ENCODE results near the gene SCG2.
"Not testable (repeated sequence)": the region's sequence is repeated elsewhere in the genome, so short reads cannot be mapped to it uniquely, and the experiment has no call there.

Gene SCG2

DNA sequence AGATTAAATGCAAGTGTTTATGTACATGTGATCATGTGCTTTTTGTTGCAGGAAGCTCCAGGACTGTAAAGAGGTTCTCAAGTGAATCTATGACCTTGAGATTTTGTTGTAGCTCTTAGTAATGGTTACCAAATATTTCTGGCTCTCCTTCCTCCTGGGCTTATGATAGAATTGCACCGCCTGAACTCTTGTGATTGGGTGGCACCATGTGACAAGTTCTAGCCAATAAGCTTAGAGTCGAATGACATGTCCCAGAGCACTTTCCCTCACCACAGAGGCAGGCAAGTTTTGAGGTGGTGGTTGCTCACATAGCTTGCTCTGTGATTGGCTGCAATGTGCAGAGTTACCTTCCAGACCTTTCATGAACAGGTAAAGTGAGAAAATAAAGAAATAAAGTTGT lies 8.9 kb upstream of the SCG2 start:
- DNase-seq (ENCODE audit: low spot score), result no peak

DNA sequence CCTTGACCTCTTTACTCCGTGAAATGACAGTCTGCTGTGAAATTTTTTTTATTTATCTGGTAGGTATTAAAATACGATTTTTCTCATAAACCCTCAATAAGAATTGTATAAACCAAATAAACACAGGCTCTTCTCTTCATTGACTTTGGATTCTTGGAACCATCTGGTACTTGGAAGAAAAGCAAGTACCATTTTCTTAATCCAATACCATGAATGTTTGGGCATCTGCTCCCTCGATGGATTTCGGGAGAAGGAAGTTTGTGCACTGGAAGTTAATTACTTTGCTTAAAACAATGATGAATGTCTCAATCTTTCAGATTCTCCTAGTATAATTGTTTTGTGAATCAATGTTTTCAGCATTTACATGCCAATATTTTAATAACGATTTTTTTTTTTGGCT lies 5.3 kb upstream of the SCG2 start:
- no peak for DNase-seq (ENCODE audit: low spot score)

DNA sequence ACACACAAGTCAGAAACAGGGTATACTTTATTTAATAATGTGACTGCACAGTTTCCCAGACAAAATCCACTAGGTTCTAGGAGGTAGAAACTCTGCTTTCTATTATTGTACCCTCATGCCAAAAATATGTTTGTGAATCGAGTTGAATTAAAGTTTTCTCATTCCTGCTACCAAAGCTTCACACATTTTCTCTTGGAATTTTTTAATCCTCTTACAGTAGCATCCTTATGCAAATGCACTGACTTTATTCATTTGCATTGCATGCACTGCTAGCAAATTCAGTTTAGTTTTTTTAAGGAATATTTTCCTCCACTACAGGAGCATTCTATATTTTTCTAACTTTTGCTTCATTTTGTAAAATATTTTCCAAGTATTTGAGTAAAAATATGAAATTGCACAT lies 4.8 kb upstream of the SCG2 start:
- DNase-seq (ENCODE audit: low spot score), result no peak

DNA sequence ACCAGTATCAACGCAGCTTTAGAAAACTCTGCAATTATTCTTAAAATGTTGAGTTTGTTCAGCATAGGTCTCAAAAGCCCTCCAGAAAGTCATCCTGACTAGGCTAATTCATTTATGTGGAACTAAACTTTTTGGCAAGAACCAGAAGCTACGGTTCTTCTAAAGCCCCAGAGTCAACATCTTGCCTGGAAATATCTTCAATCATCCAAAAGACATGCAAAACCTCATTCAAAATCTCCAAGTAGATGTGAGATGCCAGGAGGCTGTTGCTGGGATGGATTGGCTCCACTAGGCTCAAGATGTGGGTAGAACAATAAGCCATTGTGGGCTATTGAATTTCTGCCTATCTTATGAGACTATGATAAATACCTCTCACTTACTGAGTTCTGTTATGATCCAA lies 2.1 kb upstream of the SCG2 start:
- DNase-seq (ENCODE audit: low spot score), result no peak

DNA sequence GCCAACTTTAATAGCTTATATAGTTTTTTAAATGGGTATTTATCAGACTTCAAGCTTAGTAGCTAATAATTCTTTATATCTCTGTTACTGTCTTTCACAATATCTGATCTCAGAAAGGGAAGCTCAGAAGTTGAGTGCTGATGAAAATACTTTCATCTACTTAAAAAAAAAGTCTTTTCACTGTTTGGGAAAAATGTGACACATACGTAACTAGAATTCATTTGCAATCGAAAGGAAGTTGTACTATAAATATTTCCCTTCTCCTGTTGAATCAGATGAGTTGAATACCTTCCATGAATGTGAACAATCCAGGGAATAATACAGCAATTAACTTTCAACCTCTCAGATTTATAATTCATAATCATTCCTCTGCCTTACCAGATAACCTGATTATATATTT lies 811 bp upstream of the SCG2 start:
- no peak for DNase-seq (ENCODE audit: low spot score)

DNA sequence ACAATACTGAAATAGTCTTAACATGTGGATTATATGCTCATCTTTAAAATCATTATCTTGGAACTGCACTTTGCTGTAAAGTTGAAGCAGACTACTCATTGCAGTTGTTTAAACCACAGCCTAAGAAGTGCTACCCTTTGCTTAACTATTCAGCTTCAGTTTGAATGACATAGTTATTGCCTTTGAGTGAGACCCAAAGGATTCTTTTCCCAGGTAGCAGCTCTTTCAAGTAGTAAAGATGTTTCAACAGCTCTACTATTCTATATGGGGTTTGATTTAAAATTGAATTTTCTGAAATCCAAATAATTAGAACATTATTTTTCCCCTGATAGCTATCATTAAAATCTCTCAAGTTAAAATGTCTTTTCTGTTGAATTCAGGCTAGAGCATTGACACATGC lies 1.1 kb downstream of the SCG2 start:
- no peak for DNase-seq (ENCODE audit: low spot score)

DNA sequence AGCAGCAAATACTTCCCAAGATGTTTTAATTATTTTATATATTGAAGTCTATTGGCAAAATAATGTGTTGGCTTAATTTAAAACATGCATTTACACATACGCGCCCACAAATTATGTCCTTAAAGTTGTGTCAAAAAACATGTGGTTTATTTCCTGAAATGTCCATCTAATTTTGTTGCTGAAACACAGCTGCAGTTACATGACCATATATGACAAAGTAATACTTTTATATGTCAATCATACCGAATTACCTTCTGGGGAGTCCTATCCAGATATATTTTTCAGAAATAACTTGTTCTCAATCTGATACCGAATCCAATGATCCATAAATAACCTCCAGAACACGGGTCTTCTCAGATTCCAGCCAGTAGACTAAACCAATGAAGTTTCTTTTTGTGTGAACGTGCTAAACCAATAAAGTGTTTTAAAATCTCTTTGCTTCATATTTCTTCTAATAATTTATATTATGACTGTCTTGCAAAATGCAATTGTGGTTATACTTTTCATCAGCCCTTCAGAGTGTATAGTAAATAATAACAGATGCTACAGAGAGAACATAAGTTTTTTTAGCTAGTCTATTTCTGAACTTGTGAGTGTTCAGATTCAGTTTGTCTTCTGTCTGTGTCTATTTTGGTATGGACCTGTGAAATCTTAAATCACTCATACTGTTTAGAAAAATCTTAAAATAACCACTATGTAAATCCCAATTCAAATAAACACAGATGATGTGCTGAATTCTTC lies 2.4 kb downstream of the SCG2 start:
- no peak for DNase-seq (ENCODE audit: low spot score)

DNA sequence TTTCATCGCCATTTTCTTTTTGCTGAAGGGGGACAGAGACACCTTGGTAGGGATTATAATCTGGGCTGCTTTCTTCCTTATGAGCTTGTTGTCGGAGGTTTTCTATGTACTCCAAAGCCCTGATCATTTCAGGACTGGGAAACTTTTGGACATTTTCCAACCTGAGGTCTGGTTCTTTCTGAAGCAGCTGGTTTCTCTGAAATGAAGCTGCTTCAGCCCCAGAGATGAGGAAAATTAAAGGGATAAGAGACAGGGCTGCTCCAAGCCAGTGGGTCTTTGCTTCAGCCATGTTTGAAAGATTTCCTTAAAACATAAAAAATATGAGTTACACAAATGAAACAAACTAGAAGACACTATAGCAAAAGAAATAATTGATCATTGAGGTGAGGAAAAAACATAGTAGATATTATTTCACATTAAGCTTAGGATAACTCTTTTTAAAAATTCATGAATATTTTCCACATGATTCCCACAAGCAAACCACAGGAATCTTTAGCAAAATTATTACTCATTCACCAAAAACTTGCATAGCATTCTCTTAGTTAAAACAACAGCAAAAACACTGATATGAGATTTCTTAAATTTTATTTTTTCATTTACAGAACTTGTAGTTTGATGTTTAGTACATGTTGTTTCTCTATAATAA lies 3.0 kb downstream of the SCG2 start:
- no peak for DNase-seq (ENCODE audit: low spot score)

DNA sequence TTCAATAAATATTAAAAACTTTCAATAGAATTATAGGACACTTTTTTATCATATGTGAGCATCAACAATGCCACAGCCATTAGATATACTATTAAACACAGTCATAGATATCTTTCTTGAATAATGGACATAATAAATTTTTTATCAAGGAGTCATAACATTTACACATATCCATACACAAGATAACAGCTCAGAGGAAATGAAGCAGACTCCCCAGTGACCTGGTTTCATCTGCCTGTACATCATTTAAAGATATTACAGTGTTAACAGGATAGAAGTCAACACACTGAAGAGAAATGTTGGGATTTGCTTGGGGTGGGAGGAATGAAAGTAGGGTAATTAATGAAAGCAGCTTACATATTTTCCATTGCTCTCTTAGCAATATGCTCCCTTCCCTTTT lies 5.1 kb downstream of the SCG2 start:
- DNase-seq (ENCODE audit: low spot score), result no peak

DNA sequence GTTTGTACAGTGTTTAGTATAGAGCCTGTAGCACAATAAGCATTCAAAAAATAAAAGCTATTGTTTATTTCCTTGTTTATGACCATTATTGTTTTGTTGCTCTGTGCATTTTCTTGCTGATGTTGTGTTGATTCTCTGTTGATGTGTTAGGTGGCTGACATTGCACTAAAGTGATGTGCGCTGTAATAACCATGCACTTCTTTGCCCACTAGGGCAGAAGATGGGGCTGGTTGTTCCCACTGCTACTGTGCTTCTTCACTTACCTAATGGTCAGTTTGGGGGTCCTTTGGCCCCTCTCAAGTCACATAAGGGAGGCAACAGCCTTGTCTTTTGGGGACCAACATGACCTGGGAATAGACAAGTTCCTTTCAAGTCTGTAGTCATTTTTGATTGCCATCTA lies 6.0 kb downstream of the SCG2 start:
- no peak for DNase-seq (ENCODE audit: low spot score)

DNA sequence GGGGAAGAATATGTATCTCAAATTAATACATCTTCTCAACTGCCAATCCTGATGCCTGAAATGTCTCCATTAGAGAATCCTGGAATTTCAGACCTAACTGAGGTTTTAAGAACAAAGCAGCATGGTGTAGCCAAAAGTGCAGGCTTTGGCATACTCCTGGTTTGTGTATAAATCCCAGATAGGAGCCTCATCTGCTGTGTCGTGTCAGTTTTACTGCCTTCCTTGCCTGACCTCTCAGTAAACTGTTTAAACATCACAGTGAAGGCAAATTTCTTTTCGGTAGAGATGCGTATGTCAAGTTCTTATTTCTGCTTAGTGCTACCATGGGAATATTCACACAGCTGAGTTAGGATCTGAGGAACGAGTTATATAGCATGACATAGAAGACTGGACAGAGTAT lies 7.3 kb downstream of the SCG2 start:
- no peak for DNase-seq (ENCODE audit: low spot score)

DNA sequence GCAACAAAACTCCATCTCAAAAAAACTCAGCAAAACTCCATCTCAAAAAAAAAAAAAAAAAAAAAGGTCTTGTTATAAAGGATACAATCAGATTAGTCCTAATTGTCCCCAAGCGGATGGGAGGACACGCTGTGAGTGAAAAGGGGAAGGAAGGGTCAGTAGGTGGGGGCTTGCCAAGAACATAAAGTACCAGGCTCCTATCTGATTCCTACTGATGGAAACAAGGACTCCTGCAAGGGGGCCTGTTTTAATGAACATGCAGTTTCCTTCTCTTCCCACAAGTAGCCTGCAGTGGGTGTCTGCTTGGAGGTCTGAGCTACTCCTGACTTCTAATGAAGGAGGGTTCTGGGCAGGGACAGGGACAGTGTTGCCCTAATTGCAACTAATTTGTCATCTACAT lies 7.9 kb downstream of the SCG2 start:
- no peak for DNase-seq (ENCODE audit: low spot score)

DNA sequence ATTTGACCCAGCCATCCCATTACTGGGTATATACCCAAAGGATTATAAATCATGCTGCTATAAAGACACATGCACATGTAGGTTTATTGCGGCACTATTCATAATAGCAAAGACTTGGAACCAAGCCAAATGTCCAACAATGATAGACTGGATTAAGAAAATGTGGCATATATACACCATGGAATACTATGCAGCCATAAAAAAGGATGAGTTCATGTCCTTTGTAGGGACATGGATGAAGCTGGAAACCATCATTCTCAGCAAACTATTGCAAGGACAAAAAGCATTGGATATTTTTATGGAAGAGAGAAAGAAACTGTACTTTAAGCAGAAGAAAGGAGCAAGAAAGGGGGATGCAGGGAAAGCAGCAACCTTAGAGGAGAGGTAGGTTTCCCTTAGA lies 9.5 kb downstream of the SCG2 start:
- DNase-seq (ENCODE audit: low spot score), result not testable (repeated sequence)

DNA sequence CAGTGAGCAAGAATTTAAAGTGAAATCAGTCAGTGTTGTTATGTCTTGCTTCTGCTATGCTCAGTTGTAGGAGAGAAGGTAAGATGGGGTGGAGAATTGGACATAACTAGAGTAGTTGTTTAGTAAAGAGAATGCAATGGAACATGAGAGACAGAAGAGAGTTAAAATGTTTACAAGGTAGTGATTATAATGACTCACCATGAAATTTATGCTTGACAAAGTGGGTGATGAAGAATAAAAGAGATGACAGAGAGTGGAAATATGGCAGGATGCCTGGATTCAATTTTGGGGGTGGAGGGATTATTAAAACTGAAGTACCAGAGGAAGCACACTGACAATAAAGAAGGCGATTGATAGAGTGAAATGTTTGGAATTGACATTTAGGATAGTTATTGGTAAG lies 10.6 kb downstream of the SCG2 start:
- DNase-seq (ENCODE audit: low spot score), result no peak

DNA sequence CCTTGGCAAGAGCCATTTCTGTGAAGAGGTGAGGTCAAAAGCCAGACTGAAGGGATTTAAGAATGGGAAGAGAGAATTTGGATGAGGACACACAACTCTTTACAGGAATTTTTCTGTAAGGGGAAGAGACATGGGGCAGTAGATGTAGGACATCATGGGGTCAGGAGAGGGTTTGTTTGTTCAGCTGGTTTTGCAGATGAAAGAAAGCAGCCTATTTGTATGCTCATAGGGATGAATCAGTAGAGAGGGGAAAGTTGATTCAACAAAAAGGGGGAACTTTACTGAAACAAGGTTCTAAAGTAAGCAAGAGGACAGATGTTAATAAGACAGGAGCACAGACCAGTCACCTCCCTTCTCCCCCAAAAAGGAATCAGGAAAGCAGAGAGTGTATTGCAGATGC lies 11.2 kb downstream of the SCG2 start:
- no peak for DNase-seq (ENCODE audit: low spot score)

DNA sequence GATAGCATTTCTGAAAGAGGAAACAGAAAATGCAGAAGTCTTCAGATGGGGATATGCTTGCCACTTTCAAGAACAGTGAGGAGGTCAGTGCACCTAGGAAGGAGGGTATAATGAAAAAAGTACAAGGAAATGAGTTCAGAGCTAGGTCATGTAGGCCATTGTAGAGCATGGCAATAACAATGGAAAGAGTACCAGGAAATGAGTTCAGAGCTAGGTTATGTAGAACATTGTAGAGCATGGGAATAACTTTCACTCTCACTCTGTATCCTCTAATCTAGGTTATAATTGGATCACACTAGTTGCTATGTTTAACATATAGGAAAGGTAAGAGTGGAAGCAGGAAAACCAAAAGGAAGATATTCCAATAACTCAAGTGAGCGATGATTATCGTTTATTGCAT lies 12.3 kb downstream of the SCG2 start:
- DNase-seq (ENCODE audit: low spot score), result no peak

DNA sequence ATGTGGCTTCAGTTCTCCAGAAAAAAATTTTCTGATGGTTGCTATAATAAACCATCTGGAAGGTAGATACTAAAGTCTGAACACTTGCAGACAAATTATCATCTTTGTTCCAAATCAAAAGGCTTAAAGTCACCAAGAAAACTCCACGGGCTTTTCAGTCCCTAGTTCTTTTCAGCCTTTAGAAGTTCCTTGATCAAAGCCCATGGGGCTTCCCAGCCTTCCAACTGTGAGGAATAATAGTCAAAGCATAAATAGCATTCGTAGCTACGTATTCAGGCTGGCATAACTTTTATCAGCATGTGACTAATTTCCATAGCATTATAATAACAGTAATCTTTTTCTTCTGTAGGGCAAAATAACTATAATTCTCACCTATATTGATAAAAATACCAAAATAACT lies 13.9 kb downstream of the SCG2 start:
- DNase-seq (ENCODE audit: low spot score), result no peak

DNA sequence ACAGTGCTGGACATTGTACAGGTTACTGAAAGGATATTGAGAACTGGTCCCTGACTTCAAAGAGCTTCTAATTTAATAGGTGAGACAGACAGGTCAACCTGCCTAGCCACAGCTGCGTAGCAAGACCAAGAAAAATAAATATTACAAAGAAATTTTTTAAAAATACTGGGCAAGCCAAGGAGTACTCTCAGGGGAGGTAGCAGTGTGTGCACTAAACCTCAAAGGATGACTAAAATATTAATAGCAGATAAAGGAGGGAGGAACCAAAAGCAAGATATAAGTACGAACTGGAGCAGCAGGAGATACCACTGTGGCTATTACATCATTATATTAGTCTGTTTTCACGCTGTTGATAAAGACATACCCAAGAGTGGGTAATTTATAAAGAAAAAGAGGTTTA lies 14.9 kb downstream of the SCG2 start:
- no peak for DNase-seq (ENCODE audit: low spot score)

DNA sequence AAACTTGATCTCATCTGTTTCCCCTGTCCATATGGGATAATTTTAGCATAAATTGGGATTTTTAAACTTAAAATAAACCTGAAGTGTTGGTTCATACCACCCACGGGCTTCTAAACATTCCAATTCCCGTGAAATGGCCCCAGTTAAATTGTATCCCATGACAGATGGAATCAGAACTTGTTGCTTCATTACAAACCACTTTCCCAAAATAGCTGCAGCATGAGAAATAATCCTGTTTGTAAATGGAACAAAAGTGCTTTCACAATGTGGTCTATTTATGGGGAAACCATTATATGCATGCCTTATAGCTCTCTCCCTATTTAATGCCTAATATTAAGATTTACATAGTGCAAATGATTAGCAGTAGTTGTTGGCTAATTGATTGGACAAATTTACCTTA lies 15.9 kb downstream of the SCG2 start:
- no peak for DNase-seq (ENCODE audit: low spot score)

DNA sequence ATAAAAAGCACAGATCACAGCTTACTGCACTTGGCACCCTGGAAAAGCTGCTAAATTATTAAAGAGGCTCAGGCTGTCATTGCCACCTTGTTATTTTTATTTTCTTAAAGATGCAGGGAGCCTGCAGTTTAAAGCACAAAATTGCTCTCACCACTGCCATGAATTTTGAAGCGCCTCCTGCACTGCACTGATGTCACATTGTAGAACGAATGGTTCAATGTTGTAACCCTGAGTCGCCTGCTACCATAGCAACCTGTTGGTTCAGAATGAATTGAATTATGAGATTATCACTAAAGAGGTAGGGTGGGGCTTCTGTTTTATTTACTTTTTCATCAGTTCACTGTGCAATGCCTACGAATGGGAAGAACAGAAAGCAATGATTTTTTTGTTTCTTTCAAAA lies 16.5 kb downstream of the SCG2 start:
- DNase-seq (ENCODE audit: low spot score), result no peak

DNA sequence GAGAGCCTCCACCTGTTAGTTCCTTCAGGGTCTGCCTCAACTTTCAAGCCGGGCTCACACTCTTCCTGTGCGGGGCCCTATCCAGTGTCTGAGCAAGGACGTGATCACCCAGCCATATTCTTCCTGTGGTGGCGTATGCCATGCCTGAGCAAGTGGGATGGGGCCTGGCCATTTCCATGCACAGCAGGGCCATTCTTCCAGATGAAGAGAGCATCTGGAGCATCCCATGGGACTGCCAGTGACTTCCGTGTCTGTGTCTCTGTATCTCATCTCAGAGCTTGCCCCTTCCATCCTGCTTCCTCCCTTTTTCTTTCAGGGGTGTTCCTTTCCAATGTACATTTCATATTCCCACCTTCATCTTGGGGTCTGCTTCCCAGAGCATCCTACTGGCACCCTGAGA lies 20.2 kb downstream of the SCG2 start:
- DNase-seq (ENCODE audit: low spot score), result no peak

DNA sequence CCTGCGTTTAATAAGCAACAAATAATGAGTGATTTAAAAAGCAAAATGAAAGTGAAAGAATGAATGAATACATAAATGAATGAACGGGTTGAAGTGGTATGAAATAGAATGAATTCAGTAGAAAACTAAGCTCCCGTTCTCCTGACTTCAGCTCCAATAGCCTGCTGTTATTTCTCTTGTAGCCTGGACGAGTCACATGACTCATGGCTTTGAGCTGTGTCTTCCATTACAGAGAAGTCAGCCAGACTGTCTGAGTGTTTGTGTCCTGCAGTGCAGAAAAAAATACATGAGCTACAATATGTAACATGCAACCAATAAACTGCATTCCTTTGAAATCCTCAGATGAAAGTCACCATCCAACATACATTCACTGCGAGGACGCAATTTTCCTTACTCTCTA lies 21.2 kb downstream of the SCG2 start:
- no peak for DNase-seq (ENCODE audit: low spot score)

DNA sequence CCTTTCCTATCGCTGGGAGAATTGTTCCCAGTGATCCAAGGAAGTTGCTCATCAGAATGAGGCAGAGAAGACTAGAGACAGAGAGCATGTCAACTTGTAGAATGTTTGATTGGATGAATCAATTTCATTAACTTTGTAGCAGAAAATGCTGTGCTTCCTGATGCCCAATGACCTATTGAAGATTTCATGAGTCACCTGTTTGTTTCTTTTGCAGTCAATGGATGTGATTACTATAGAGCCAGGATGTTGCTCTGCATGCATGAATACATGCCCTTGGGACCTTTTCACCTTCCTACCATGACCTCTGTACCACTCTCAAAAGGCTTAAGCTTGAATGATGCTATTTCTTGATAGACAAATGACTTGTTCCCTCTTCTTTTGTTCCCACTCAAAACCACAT lies 23.3 kb downstream of the SCG2 start:
- no peak for DNase-seq (ENCODE audit: low spot score)

DNA sequence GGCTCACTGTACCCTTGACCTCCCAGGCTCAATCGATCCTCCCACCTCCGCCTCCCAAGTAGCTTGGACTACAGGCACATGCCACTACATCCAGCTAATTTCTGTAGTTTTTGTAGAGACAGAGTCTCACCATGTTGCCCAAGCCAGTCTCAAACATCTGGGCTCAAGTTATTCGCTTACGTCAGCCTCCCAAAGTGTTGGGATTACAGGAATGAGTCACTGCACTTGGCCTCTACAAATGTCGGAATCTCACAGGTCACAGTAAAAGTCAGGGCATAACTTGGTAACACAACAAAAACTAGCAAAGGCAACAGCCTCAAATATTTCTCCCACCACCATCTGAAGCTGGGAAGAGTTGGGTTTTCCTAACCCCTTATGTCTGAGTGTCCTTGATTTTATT lies 25.3 kb downstream of the SCG2 start:
- no peak for DNase-seq (ENCODE audit: low spot score)
